Subcutaneous abdominal adipose tissue (tissue), 5 donors: ENCODE results near the gene PTPRG.

Source experiments
- H3K27ac ChIP-seq: one replicate; pipeline ENCODE4 v1.7.0; 2013; ENCODE audit warnings: low read depth, mild to moderate bottlenecking, inconsistent platforms, low read length, moderate library complexity
- H3K27me3 ChIP-seq, 5 donors: one replicate each; pipeline ENCODE4 v1.7.0; 2013; ENCODE audit warnings: low read length in 5 of 5, inconsistent platforms in 1 of 5; ENCODE audit not compliant: control insufficient read depth in 5 of 5, insufficient read depth in 4 of 5
- H3K36me3 ChIP-seq, 5 donors: one replicate each; pipeline ENCODE4 v1.7.0; 2013; ENCODE audit warnings: low read length in 5 of 5; ENCODE audit not compliant: control insufficient read depth in 5 of 5, insufficient read depth in 5 of 5
- H3K4me1 ChIP-seq, 5 donors: one replicate each; pipeline ENCODE4 v1.7.0; 2013; ENCODE audit warnings: low read length in 5 of 5, mild to moderate bottlenecking in 3 of 5, moderate library complexity in 1 of 5; ENCODE audit not compliant: control insufficient read depth in 5 of 5, insufficient read depth in 5 of 5
- H3K4me3 ChIP-seq, 5 donors: one replicate each; pipeline ENCODE4 v1.7.0; 2013; ENCODE audit warnings: low read length in 5 of 5, low read depth in 1 of 5
- H3K9ac ChIP-seq, 5 donors: one replicate each; pipeline ENCODE4 v1.7.0; 2013; ENCODE audit warnings: low read length in 5 of 5, mild to moderate bottlenecking in 4 of 5, moderate library complexity in 3 of 5
- H3K9me3 ChIP-seq, 5 donors: one replicate each; pipeline ENCODE4 v1.7.0; 2013; ENCODE audit warnings: low read length in 5 of 5; ENCODE audit not compliant: control insufficient read depth in 5 of 5
- donor health status: healthy.
- donor health status: healthy.
- donor health status: healthy.
- donor health status: healthy.
- donor health status: healthy.

Gene PTPRG

DNA sequence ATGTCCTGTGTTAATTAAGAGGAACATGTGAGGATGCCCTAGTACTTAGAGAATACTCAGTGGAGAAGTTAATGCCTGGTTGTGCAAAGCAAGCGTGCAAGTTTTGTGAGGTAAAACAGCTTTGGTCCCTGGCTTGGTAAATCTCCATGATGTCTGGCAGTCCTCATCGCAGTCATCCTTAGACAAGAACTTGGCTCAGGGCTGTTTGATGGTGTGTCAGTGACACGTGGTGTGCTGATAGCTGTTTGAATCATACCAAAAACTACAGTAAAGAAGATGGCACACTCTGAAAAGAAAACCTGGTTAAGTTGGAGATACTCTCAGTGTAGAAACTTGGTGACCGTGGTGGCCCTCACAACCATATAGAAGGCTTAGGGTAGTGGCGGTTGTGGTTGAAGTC lies 450.3 kb downstream of the PTPRG start:
- Histone ChIP-seq H3K4me3 (no peak overlapping the region), H3K36me3 (peaks cover 0 to 6% (median 0%) of the 10 kb centered on the region in 5 donors), H3K9ac (no peak overlapping the region), H3K27ac (no peak overlapping the region), H3K4me1 (peaks cover 0 to 7% (median 0%) of the 10 kb centered on the region in 5 donors), H3K9me3 (no peaks in the 10 kb centered on the region), H3K27me3 (no peaks in the 10 kb centered on the region)

DNA sequence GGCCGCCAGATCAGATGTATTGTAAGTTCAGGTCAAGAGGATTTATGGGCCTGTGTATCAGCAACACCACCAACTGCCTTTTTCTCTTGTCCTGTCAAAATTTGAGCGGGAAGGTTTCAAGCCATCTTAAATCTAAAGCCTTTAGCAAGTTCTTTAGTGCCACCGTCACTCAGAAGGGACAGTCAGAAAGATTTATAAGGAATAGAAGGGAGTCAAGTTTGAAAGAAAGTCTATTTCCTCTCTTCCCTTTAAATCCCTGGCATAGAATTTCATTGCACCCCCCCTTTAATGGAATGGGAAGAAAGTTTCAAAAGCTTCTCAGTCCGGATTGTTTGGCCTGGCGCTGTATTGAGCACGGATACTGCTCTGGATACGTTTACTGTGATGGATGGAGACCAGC lies 452.6 kb downstream of the PTPRG start:
- peaks cover 0 to 6% (median 2%) of the 10 kb centered on the region in 5 donors for H3K36me3 ChIP-seq
- no peak overlapping the region for H3K4me3 ChIP-seq
- no peaks in the 10 kb centered on the region for H3K4me1 ChIP-seq
- no peak overlapping the region for H3K9ac ChIP-seq
- H3K9me3 ChIP-seq = no peaks in the 10 kb centered on the region
- no peaks in the 10 kb centered on the region for H3K27me3 ChIP-seq
- no peak overlapping the region for H3K27ac ChIP-seq

DNA sequence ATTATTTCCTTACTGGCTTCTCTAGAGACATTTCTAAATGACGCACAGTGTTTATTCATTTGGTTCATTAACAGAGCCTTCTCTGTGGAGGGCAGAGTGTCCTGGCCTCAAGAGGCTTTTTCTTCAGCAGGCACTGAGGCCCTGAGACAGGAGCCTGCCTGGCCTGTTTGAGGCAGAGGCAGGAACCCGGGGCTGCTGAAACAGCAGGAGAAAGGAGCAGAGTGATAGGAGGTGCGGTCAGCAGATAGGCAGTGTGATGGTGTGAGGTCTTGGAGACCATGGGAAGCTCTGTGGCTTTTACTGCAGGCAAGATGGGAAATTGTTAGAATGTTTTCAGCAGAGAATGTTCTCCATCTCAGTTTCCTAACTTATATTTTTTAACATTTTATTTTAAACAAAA lies 453.7 kb downstream of the PTPRG start:
- no peak overlapping the region for H3K9ac ChIP-seq
- H3K4me3 ChIP-seq = no peak overlapping the region
- no peaks in the 10 kb centered on the region for H3K4me1 ChIP-seq
- H3K27ac ChIP-seq = no peak overlapping the region
- no peaks in the 10 kb centered on the region for H3K27me3 ChIP-seq
- peaks cover 0 to 2% (median 0%) of the 10 kb centered on the region in 5 donors for H3K36me3 ChIP-seq
- no peaks in the 10 kb centered on the region for H3K9me3 ChIP-seq

DNA sequence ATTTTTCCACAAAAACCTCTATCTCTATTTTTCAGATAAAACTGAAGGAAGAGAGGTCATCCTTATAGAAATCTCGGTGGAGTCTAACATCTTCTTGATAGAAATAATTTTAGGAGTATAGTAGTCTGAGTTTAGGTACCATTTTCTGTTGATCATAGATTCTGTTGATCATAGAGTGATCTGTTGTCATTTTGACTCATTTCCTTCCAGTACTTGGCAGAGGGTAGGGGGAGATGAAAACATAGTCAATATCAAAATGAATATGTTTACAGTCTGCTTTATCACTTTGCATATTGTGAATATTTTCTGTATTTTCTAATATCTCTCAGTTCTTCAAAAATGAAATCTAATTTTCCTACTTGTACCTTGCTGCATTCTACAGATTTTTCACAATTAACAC lies 458.5 kb downstream of the PTPRG start:
- Histone ChIP-seq H3K4me3 (no peak overlapping the region), H3K27ac (no peak overlapping the region), H3K36me3 (peaks cover 0 to 2% (median 0%) of the 10 kb centered on the region in 5 donors), H3K9me3 (no peaks in the 10 kb centered on the region), H3K27me3 (no peaks in the 10 kb centered on the region), H3K9ac (no peak overlapping the region), H3K4me1 (no peaks in the 10 kb centered on the region)

DNA sequence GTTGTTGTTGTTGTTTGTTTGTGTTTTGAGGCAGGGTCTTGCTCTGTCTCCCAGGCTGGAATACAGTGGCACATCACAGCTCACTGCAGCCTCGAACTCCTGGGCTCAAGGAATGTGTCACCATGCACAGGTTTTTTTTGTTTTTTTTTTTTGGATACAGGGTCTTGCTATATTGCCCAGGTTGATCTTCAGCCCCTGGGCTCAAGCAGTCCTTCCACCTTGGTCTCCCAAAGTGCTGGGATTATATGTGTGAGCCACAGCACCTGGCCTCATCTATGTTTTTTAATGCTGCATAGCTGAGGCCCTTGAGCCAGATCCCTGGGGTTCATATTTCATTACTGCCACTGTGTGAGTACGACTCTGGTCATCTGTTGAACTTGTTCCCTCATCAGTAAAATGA lies 459.3 kb downstream of the PTPRG start:
- Histone ChIP-seq H3K9me3 (no peaks in the 10 kb centered on the region), H3K4me3 (no peak overlapping the region), H3K4me1 (no peaks in the 10 kb centered on the region), H3K36me3 (peaks cover 0 to 2% (median 0%) of the 10 kb centered on the region in 5 donors), H3K27ac (no peak overlapping the region), H3K9ac (no peak overlapping the region), H3K27me3 (no peaks in the 10 kb centered on the region)

DNA sequence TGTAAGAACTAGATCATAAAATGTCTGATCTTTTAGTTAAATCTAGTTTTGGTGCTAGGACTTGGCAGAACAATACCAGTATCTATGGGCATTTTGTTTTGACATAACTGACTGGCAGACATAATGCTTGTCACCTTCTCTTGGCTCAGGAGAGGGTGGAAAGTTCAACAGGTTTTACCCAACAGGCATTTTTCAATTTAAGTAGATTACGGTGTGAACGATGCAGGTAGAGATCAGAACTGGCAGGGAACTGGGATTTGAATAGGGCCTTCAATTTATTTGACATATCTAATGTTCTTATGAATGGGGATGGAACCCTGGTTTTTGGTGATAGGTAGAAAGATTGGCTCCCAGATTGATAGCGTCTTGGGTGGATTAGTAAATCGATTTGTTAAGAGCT lies 460.9 kb downstream of the PTPRG start:
- Histone ChIP-seq H3K9ac (no peak overlapping the region), H3K27ac (no peak overlapping the region), H3K4me3 (no peak overlapping the region), H3K36me3 (peaks cover 0 to 2% (median 0%) of the 10 kb centered on the region in 5 donors), H3K27me3 (no peaks in the 10 kb centered on the region), H3K9me3 (no peaks in the 10 kb centered on the region), H3K4me1 (no peaks in the 10 kb centered on the region)

GRCh38 chr3:62024882-62025281 lies 463.5 kb downstream of the PTPRG start:
- H3K4me1 ChIP-seq = no peaks in the 10 kb centered on the region
- H3K9ac ChIP-seq = no peak overlapping the region
- no peaks in the 10 kb centered on the region for H3K9me3 ChIP-seq
- no peaks in the 10 kb centered on the region for H3K36me3 ChIP-seq
- H3K27ac ChIP-seq = no peak overlapping the region
- no peak overlapping the region for H3K4me3 ChIP-seq
- no peaks in the 10 kb centered on the region for H3K27me3 ChIP-seq

DNA sequence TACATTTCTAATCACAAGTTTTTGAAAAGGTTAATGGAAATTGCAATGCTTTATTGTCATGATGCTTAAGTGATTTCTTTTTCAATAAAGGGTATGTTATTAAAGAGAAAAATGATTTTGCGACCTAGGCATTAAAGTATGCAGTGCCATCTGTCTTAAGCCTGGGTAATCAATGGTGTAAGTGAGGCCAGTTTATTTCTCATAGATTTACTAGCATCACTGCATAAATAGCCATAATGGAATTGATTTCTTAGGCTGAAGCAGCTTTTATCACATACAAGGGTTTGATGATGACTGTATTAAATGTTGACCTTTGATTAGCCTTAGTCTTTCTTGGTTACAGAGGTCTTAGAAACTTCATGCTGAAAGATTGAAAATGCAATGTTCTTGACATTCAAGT lies 464.5 kb downstream of the PTPRG start:
- Histone ChIP-seq H3K27me3 (no peaks in the 10 kb centered on the region), H3K36me3 (no peaks in the 10 kb centered on the region), H3K9ac (no peak overlapping the region), H3K9me3 (no peaks in the 10 kb centered on the region), H3K27ac (no peak overlapping the region), H3K4me1 (no peaks in the 10 kb centered on the region), H3K4me3 (no peak overlapping the region)

- Histone ChIP-seq H3K27me3 (no peaks in the 10 kb centered on the region), H3K4me3 (no peak overlapping the region), H3K9ac (no peak overlapping the region), H3K36me3 (no peaks in the 10 kb centered on the region), H3K4me1 (no peaks in the 10 kb centered on the region), H3K9me3 (no peaks in the 10 kb centered on the region), H3K27ac (no peak overlapping the region)
Observed at GRCh38 chr3:62027241-62027640, 465.9 kb downstream of the PTPRG start.

DNA sequence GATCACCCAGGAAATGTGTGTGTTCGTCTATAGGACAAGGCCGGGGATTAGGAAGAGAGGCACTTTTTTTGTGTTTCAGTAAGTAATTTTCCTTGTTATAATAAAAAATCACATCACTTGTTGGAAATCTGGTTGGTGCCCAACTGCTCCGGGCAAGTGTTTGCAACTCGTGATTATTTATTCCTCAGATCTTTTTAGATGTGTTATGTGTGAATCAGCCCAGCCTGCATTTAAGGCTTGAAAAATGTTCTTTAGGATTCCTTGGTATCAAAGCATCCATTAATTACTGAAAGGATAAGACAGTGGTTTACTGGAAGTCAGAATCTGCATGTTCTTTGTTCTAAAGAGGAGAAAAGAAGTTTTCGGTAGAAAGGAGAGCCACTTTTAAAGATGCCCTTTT lies 466.4 kb downstream of the PTPRG start:
- Histone ChIP-seq H3K4me1 (no peaks in the 10 kb centered on the region), H3K36me3 (no peaks in the 10 kb centered on the region), H3K4me3 (no peak overlapping the region), H3K27me3 (no peaks in the 10 kb centered on the region), H3K27ac (no peak overlapping the region), H3K9me3 (no peaks in the 10 kb centered on the region), H3K9ac (no peak overlapping the region)

- H3K36me3 ChIP-seq = no peaks in the 10 kb centered on the region
- no peak overlapping the region for H3K27ac ChIP-seq
- H3K4me1 ChIP-seq = no peaks in the 10 kb centered on the region
- H3K9me3 ChIP-seq = no peaks in the 10 kb centered on the region
- no peak overlapping the region for H3K9ac ChIP-seq
- no peak overlapping the region for H3K4me3 ChIP-seq
- no peaks in the 10 kb centered on the region for H3K27me3 ChIP-seq
Observed at GRCh38 chr3:62028236-62028635, 466.9 kb downstream of the PTPRG start.
